ENCODE results near the gene LRP11.
"Not testable (repeated sequence)": the region's sequence is repeated elsewhere in the genome, so short reads cannot be mapped to it uniquely, and the experiment has no call there.

LRP11 gene

DNA sequence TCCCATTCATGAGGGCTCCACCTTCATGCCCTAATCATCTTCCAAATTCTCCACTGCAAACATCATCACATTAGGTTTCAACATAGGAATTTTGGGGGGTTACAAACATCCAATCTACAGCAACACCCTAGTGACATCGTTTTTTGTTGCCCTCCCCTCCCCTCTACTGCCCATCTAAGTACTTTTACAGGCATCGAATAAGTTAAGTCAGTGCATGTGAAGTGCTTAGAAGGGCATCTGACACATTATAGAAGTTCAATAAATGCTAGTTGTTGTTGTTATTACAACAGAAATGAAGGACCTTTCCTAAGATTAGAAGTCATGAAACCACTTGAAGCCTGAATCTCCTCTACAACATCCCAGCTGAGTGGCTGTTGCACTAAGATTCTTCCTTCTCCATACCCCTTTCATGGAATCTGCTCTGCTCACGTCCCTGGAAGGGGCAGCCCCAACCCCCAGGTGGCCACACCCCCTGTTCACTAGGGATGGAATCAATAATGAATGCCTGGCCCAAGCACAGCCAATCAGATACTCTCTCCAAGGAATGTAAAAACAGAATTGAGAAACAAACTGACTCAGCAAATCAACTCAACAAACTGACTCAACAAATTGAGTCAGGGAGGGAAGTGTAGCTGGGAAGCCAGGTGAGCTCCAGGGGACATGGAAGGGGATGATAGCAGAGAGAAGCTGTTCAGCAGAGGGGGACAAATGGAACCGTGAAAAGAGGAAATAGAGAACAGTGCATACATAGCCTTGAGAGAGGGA lies 3.9 kb upstream of the LRP11 start:
- no peak overlapping the region for H3K4me3 ChIP-seq (ENCODE audit: low read length)
- H3K27me3 ChIP-seq (replicated peaks; ENCODE audit: insufficient read depth, low read length): no peaks in the 10 kb centered on the region
- H2AFZ ChIP-seq (ENCODE audit: low read length): no peak overlapping the region
- no peaks in the 10 kb centered on the region for H3K4me1 ChIP-seq (ENCODE audit: low read length)
- TF ChIP-seq EZH2phosphoT487 (IDR thresholded peaks at IDR 0.05; ENCODE audit: low read length): no peak
- TF ChIP-seq, protein P1, sequence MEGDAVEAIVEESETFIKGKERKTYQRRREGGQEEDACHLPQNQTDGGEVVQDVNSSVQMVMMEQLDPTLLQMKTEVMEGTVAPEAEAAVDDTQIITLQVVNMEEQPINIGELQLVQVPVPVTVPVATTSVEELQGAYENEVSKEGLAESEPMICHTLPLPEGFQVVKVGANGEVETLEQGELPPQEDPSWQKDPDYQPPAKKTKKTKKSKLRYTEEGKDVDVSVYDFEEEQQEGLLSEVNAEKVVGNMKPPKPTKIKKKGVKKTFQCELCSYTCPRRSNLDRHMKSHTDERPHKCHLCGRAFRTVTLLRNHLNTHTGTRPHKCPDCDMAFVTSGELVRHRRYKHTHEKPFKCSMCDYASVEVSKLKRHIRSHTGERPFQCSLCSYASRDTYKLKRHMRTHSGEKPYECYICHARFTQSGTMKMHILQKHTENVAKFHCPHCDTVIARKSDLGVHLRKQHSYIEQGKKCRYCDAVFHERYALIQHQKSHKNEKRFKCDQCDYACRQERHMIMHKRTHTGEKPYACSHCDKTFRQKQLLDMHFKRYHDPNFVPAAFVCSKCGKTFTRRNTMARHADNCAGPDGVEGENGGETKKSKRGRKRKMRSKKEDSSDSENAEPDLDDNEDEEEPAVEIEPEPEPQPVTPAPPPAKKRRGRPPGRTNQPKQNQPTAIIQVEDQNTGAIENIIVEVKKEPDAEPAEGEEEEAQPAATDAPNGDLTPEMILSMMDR (IDR thresholded peaks at IDR 0.05; ENCODE audit: low read length): no peak
- no peak for TF ChIP-seq EZH2 (optimal IDR thresholded peaks at IDR 0.05; ENCODE audit: low read depth, low read length)
- no peak overlapping the region for H3K9ac ChIP-seq (ENCODE audit: low read length)
- no peaks in the 10 kb centered on the region for H3K79me2 ChIP-seq (ENCODE audit: low read length)
- no peaks in the 10 kb centered on the region for H3K36me3 ChIP-seq (replicated peaks; ENCODE audit: insufficient read depth, low read length)
- H3K27ac ChIP-seq (ENCODE audit: low read length): no peak overlapping the region
- no peaks in the 10 kb centered on the region for H3K9me3 ChIP-seq (replicated peaks; ENCODE audit: insufficient read depth, low read length)
- no peak overlapping the region for H3K4me2 ChIP-seq (ENCODE audit: low read depth, low read length)
- no peaks in the 10 kb centered on the region for H3K9me2 ChIP-seq (replicated peaks; ENCODE audit: insufficient read depth, low read length)
- H4K20me1 ChIP-seq (ENCODE audit: insufficient read depth, low read length): no peaks in the 10 kb centered on the region
- DNase-seq: no peak
- no peaks in the 10 kb centered on the region for H3F3A ChIP-seq (ENCODE audit: insufficient read depth, low read length)

DNA sequence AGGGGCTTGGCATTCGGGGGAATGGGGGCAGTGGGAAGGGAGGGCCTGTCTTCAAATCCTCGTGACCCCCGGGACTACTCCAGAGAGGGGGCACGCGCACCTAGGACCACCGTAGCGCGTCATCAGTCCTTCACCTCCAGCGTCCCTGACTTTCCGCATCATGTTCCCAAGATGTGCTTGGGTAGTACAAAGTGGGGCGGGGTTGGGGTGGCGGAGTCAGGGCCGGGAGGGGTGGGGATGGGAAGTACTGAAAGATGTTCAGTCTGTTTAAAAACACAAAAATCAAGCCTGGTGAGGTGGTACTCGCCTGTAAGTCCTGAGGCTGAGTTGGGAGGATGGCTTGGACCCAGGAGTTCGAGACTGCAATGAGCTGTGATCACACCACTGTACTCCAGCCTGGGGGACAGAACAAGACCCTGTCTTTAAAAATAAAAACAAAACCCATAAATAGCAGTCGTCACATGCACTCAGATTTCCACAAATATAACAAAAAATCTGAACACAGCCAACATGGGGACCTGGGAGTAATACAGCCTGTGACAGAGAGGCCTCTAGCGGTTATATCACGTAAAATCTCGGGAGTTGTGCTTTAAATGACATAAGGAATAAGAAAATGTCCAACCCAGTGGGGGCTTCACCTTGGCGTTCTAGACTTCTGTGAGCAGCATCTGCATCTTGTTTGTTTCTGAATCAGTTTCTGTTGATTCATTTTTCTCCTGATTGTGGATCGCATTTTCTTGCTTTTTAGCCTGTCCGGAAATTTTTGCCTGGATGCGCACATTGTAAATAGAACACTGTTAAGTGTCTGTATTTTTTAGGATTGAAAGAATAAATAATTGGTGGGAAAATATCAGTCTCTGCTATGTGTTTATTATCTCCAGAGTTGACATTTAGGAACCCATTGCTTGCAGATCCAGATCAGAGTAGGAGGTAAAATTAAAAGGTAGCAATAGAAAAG lies 698 bp upstream of the LRP11 start:
- Histone ChIP-seq H3K4me1 (ENCODE audit: low read length) (no peaks in the 10 kb centered on the region), H3K9me3 (replicated peaks; ENCODE audit: insufficient read depth, low read length) (no peaks in the 10 kb centered on the region), H3K79me2 (ENCODE audit: low read length) (no peaks in the 10 kb centered on the region), H3K27ac (ENCODE audit: low read length) (no peak overlapping the region), H3K27me3 (replicated peaks; ENCODE audit: insufficient read depth, low read length) (no peaks in the 10 kb centered on the region), H4K20me1 (ENCODE audit: insufficient read depth, low read length) (no peaks in the 10 kb centered on the region), H3K9me2 (replicated peaks; ENCODE audit: insufficient read depth, low read length) (no peaks in the 10 kb centered on the region), H3F3A (ENCODE audit: insufficient read depth, low read length) (no peaks in the 10 kb centered on the region), H3K36me3 (replicated peaks; ENCODE audit: insufficient read depth, low read length) (no peaks in the 10 kb centered on the region), H2AFZ (ENCODE audit: low read length) (peak overlapping the region; percentile 72; the same call in 1 of the 2 replicates), H3K4me2 (ENCODE audit: low read depth, low read length) (peak overlapping the region; percentile 59; the same call in 1 of the 2 replicates), H3K9ac (ENCODE audit: low read length) (no peak overlapping the region), H3K4me3 (ENCODE audit: low read length) (peak overlapping the region; percentile 37; the same call in 1 of the 2 replicates)
- TF ChIP-seq, protein P1 (IDR thresholded peaks at IDR 0.05; ENCODE audit: low read length): peak; percentile 51
- no peak for TF ChIP-seq EZH2 (optimal IDR thresholded peaks at IDR 0.05; ENCODE audit: low read depth, low read length)
- DNase-seq: peak; percentile 53

DNA sequence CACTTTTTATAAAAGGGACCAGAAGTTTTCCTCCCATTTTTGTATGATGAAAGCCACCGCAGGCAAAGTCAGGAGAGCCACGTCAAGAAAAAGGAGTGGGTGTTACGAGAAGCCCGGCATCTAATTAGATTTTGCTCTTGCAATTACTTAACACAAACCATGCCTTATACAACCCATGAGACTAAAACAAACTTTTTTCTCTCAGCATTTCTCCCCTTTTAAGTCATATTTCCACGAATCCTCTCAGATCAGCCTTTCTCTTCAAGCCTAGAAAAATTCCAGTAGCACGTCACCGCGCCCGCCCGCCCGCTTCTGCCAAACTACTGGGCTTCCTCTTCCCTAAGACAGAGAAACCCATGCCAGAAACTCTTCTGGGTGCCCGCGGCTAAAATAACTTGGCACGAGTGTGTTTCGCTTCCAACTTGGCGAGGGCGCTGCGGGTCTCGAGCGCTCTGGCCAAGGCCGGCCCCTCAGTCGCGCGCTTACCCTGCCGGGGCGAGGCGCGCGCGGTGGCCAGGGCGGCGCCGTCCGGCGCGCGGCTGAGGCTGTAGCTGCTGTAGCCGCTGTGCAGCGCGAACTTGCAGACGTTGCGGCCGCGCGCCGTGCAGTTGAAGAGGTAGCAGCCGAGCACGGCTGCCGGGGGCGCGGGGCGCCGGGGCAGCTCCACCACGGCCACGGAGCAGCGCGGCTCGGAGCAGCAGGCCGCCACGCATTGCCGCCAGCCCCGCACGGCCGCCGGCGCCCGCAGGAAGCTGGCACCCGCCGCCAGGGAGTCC lies 1.0 kb downstream of the LRP11 start:
- Histone ChIP-seq H3K9me2 (replicated peaks; ENCODE audit: insufficient read depth, low read length) (no peaks in the 10 kb centered on the region), H3K4me1 (ENCODE audit: low read length) (no peaks in the 10 kb centered on the region), H3F3A (ENCODE audit: insufficient read depth, low read length) (no peaks in the 10 kb centered on the region), H3K79me2 (ENCODE audit: low read length) (no peaks in the 10 kb centered on the region), H3K27ac (ENCODE audit: low read length) (no peak overlapping the region), H2AFZ (ENCODE audit: low read length) (no peak overlapping the region), H3K9me3 (replicated peaks; ENCODE audit: insufficient read depth, low read length) (no peaks in the 10 kb centered on the region), H3K36me3 (replicated peaks; ENCODE audit: insufficient read depth, low read length) (no peaks in the 10 kb centered on the region), H3K27me3 (replicated peaks; ENCODE audit: insufficient read depth, low read length) (no peaks in the 10 kb centered on the region), H3K4me2 (ENCODE audit: low read depth, low read length) (peak overlapping the region; percentile 60), H4K20me1 (ENCODE audit: insufficient read depth, low read length) (no peaks in the 10 kb centered on the region), H3K9ac (ENCODE audit: low read length) (no peak overlapping the region), H3K4me3 (ENCODE audit: low read length) (peak overlapping the region; percentile 54)
- TF ChIP-seq, protein P1 (IDR thresholded peaks at IDR 0.05; ENCODE audit: low read length): no peak
- TF ChIP-seq EZH2phosphoT487 (IDR thresholded peaks at IDR 0.05; ENCODE audit: low read length) (no peak), EZH2 (optimal IDR thresholded peaks at IDR 0.05; ENCODE audit: low read depth, low read length) (no peak)
- DNase-seq: peak; percentile 51

DNA sequence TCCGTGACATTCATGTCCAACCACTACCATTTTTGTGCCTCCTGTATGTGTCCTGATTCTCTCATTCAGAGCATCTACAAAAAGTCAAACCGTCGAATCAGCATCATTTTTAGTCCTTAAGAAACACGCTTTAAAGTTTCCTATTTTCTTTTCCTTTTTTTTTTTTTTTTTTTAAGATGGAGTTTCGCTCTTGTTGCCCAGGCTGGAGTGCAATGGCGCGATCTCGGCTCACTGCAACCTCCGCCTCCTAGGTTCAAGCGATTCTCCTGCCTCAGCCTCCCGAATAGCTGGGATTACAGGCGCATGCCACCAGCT lies 1.8 kb downstream of the LRP11 start:
- not testable (repeated sequence) for H3F3A ChIP-seq (ENCODE audit: insufficient read depth, low read length); DNase-seq; H3K9me3 ChIP-seq (replicated peaks; ENCODE audit: insufficient read depth, low read length); H3K27ac ChIP-seq (ENCODE audit: low read length); H3K27me3 ChIP-seq (replicated peaks; ENCODE audit: insufficient read depth, low read length); H3K9me2 ChIP-seq (replicated peaks; ENCODE audit: insufficient read depth, low read length); H3K79me2 ChIP-seq (ENCODE audit: low read length); H2AFZ ChIP-seq (ENCODE audit: low read length); H4K20me1 ChIP-seq (ENCODE audit: insufficient read depth, low read length); H3K9ac ChIP-seq (ENCODE audit: low read length); H3K4me1 ChIP-seq (ENCODE audit: low read length); H3K36me3 ChIP-seq (replicated peaks; ENCODE audit: insufficient read depth, low read length); H3K4me2 ChIP-seq (ENCODE audit: low read depth, low read length); H3K4me3 ChIP-seq (ENCODE audit: low read length)

Measured in MM.1S (cell line).